IMR-90 (cell line): Measurements from ENCODE around the gene DIAPH1. TPM values are rescaled to one million over a fixed set of nuclear protein-coding genes. Genes with fewer than 3 reads are reported as not detected.

Experiments used
- ATAC-seq: fragments of 200-7000 bp; cut with Tn5 transposase; 2 replicates; pipeline ENCODE4 v1.9.1; 2020; ENCODE audit warnings: low read depth, mild to moderate bottlenecking, moderate library complexity
- BruUV-seq: library from RNA; stranded (reverse); fragments of 400-500 nt; replicated peaks from 2 replicates; lab custom pipeline; 2021; lab: Mats Ljungman, UMichigan
- CTCF ChIA-PET: fragments of 300-600 bp; formaldehyde crosslinking; extraction: SDS; loops from one replicate; lab custom pipeline; 2021; ENCODE audit warnings: antibody characterized with exemption; lab: Yijun Ruan, JAX
- POLR2A ChIA-PET: fragments of 300-600 bp; sonication (Branson Sonifier 250); formaldehyde crosslinking; loops from one replicate; lab custom pipeline; 2022; ENCODE audit warnings: antibody characterized with exemption; ENCODE audit not compliant: unreplicated experiment; lab: Charles Lee
- DNase-seq: peaks from one replicate; pipeline ENCODE4 v3.0.0; 2013
- H2AFZ ChIP-seq: replicated peaks from 2 replicates; pipeline ENCODE3; 2013; ENCODE audit warnings: low read length, mild to moderate bottlenecking; ENCODE audit not compliant: poor library complexity
- H2AK5ac ChIP-seq: 2 replicates; pipeline ENCODE4 v1.6.1; 2013; ENCODE audit warnings: low read depth, low read length, inconsistent platforms
- H2AK9ac ChIP-seq: replicated peaks from 2 replicates; pipeline ENCODE3; 2013; ENCODE audit warnings: mild to moderate bottlenecking, low read depth, low read length, moderate library complexity; ENCODE audit not compliant: poor library complexity
- H2BK120ac ChIP-seq: 2 replicates; pipeline ENCODE4 v1.6.1; 2013; ENCODE audit warnings: low read depth, low read length, inconsistent platforms
- H2BK15ac ChIP-seq: 3 replicates; pipeline ENCODE4 v1.6.1; 2013; ENCODE audit warnings: low read depth, low read length, inconsistent platforms
- H2BK20ac ChIP-seq: 2 replicates; pipeline ENCODE4 v1.6.1; 2013; ENCODE audit warnings: low read depth, mild to moderate bottlenecking, inconsistent platforms, low read length, moderate library complexity
- H2BK5ac ChIP-seq: 2 replicates; pipeline ENCODE4 v1.6.1; 2013; ENCODE audit warnings: mild to moderate bottlenecking, low read depth, low read length, inconsistent platforms; ENCODE audit not compliant: poor library complexity, severe bottlenecking
- H3K14ac ChIP-seq: replicated peaks from 2 replicates; pipeline ENCODE4 v1.6.1; 2013; ENCODE audit warnings: low read depth, low read length, inconsistent platforms
- H3K18ac ChIP-seq: 2 replicates; pipeline ENCODE4 v1.6.1; 2013; ENCODE audit warnings: low read depth, low read length, control low read depth
- H3K23ac ChIP-seq: 2 replicates; pipeline ENCODE4 v1.6.1; 2013; ENCODE audit warnings: low read depth, low read length, inconsistent platforms
- H3K27ac ChIP-seq: 2 replicates; pipeline ENCODE4 v1.5.1; 2013; ENCODE audit warnings: mild to moderate bottlenecking, control low read depth, low read length; ENCODE audit not compliant: insufficient read depth
- H3K27me3 ChIP-seq: 2 replicates; pipeline ENCODE4 v1.6.1; 2013; ENCODE audit warnings: low read length; ENCODE audit not compliant: control insufficient read depth, insufficient read depth
- H3K36me3 ChIP-seq: 2 replicates; pipeline ENCODE4 v1.6.1; 2013; ENCODE audit warnings: low read length, mixed read lengths; ENCODE audit not compliant: control insufficient read depth, insufficient read depth
- H3K4ac ChIP-seq: 2 replicates; pipeline ENCODE4 v1.6.1; 2013; ENCODE audit warnings: low read depth, low read length, inconsistent platforms
- H3K4me1 ChIP-seq: 2 replicates; pipeline ENCODE4 v1.6.1; 2013; ENCODE audit warnings: low read length, mixed read lengths; ENCODE audit not compliant: control insufficient read depth, insufficient read depth
- H3K4me2 ChIP-seq: 2 replicates; pipeline ENCODE4 v1.6.1; 2013; ENCODE audit warnings: low read depth, mild to moderate bottlenecking, control low read depth, low read length, moderate library complexity
- H3K4me3 ChIP-seq: 2 replicates; pipeline ENCODE4 v1.5.1; 2013; ENCODE audit warnings: low read depth, mild to moderate bottlenecking, control low read depth, low read length, moderate library complexity; ENCODE audit not compliant: insufficient read depth
- H3K56ac ChIP-seq: 2 replicates; pipeline ENCODE4 v1.6.1; 2013; ENCODE audit warnings: low read length, inconsistent platforms; ENCODE audit not compliant: insufficient read depth; ENCODE audit errors: extremely low read depth
- H3K79me1 ChIP-seq, 2 experiments: 2 replicates each; pipeline ENCODE4 v1.6.1; 2013; ENCODE audit warnings: low read length in 2 of 2, inconsistent platforms in 1 of 2, low read depth in 1 of 2
- H3K9ac ChIP-seq: 2 replicates; pipeline ENCODE4 v1.6.1; 2013; ENCODE audit warnings: low read depth, low read length, control low read depth
- H3K9me1 ChIP-seq: 2 replicates; pipeline ENCODE4 v1.6.1; 2013; ENCODE audit warnings: low read length, inconsistent platforms; ENCODE audit not compliant: insufficient read depth
- H3K9me3 ChIP-seq: 2 replicates; pipeline ENCODE4 v1.6.1; 2013; ENCODE audit warnings: low read length; ENCODE audit not compliant: control insufficient read depth, insufficient read depth
- H4K20me1 ChIP-seq: 2 replicates; pipeline ENCODE4 v1.6.1; 2013; ENCODE audit warnings: low read length, inconsistent platforms; ENCODE audit not compliant: insufficient read depth
- H4K5ac ChIP-seq: 2 replicates; pipeline ENCODE4 v1.6.1; 2013; ENCODE audit warnings: mild to moderate bottlenecking, low read depth, low read length, control low read depth
- H4K8ac ChIP-seq, 2 experiments: 2 replicates each; pipeline ENCODE4 v1.6.1; 2013; ENCODE audit warnings: low read depth in 2 of 2, low read length in 2 of 2, control low read depth in 1 of 2, inconsistent platforms in 1 of 2
- H4K91ac ChIP-seq: 2 replicates; pipeline ENCODE4 v1.6.1; 2013; ENCODE audit warnings: low read depth, low read length, inconsistent platforms; ENCODE audit not compliant: insufficient read depth
- BHLHE40 ChIP-seq: fragments of 150-350 bp; IDR thresholded peaks from 2 replicates; pipeline ENCODE4 v1.6.1; 2016; ENCODE audit warnings: mild to moderate bottlenecking, low read depth, low read length
- CHD1 ChIP-seq: IDR thresholded peaks from 2 replicates; pipeline ENCODE4 v1.6.1; 2012; ENCODE audit warnings: low read depth, low read length, improper control_type of control experiment
- CTCF ChIP-seq: conservative IDR thresholded peaks from 2 replicates; pipeline ENCODE4 v1.5.1; 2012; ENCODE audit warnings: mild to moderate bottlenecking, low read depth, low read length, improper control_type of control experiment
- FOS ChIP-seq: fragments of 150-350 bp; IDR thresholded peaks from 2 replicates; pipeline ENCODE4 v1.6.1; 2016; ENCODE audit warnings: low read depth, low read length
- MXI1 ChIP-seq: IDR thresholded peaks from 2 replicates; pipeline ENCODE4 v1.6.1; 2012; ENCODE audit warnings: low read depth, mild to moderate bottlenecking, low read length, moderate library complexity, borderline replicate concordance
- NFE2L2 ChIP-seq: fragments of 150-350 bp; IDR thresholded peaks from 2 replicates; pipeline ENCODE4 v1.6.1; 2016; ENCODE audit warnings: low read depth, mild to moderate bottlenecking, low read length
- RAD21 ChIP-seq: IDR thresholded peaks from 2 replicates; pipeline ENCODE4 v1.6.1; 2012; ENCODE audit warnings: low read length, improper control_type of control experiment
- RCOR1 ChIP-seq: IDR thresholded peaks from 2 replicates; pipeline ENCODE4 v1.6.1; 2012; ENCODE audit warnings: mild to moderate bottlenecking, low read length, improper control_type of control experiment; ENCODE audit not compliant: insufficient replicate concordance
- RFX5 ChIP-seq: IDR thresholded peaks from 2 replicates; pipeline ENCODE4 v1.8.0; 2012; ENCODE audit warnings: low read depth, mild to moderate bottlenecking, low read length, moderate library complexity
- SMC3 ChIP-seq: fragments of 150-350 bp; IDR thresholded peaks from 2 replicates; pipeline ENCODE4 v1.6.1; 2016; ENCODE audit warnings: low read depth, mild to moderate bottlenecking, antibody characterized with exemption, low read length, moderate library complexity
- USF2 ChIP-seq: fragments of 150-350 bp; IDR thresholded peaks from 2 replicates; pipeline ENCODE4 v1.6.1; 2017; ENCODE audit warnings: mild to moderate bottlenecking, antibody characterized with exemption, low read length, low read depth
- WGBS, 2 experiments: methylation state at CpG; one replicate each; pipeline versions ENCODE4 v1.1.5 to v1.1.7; 2013; ENCODE audit warnings: missing lambda C conversion rate in 2 of 2; ENCODE audit not compliant: insufficient read length in 1 of 2; ENCODE audit errors: extremely low coverage in 2 of 2; 5-methylcytosine and 5-hydroxymethylcytosine counted together
- dilution Hi-C: fragments of 300-500 bp; cut with HindIII; formaldehyde crosslinking; loops from one replicate; pipeline ENCODE4 v1.14.3; 2018; ENCODE audit warnings: low sequenced_read_pairs; ENCODE audit not compliant: unreplicated experiment
- in situ Hi-C: fragments of 300-500 bp; cut with MboI; formaldehyde crosslinking; loops from 3 replicates; pipeline ENCODE4 v1.14.3; 2019; ENCODE audit warnings: low sequenced_read_pairs, inconsistent platforms, mixed read lengths
- intact Hi-C: fragments of 100-400 bp; cut with micrococcal nuclease; formaldehyde crosslinking; loops from 2 replicates; pipeline ENCODE4 v1.10.0; 2022
- polyA plus RNA-seq, 3 experiments: library from polyadenylated mRNA; depleted of rRNA; stranded (reverse); fragments of >200 nt; gene quantifications; 2 replicates each; pipeline ENCODE4 v1.2.3, GENCODE V29; 2012; ENCODE audit warnings: low replicate concordance in 1 of 3
- total RNA-seq: library from RNA; depleted of rRNA; stranded (reverse); fragments of >200 nt; gene quantifications from 2 replicates; pipeline ENCODE4 v1.2.3, GENCODE V29; 2012
- TF ChIP-seq, protein P1 (sequence below): fragments of 150-350 bp; IDR thresholded peaks from 2 replicates; pipeline ENCODE4 v1.6.1; 2016; ENCODE audit warnings: low read depth, mild to moderate bottlenecking, low read length, moderate library complexity, borderline replicate concordance

DIAPH1 gene
- total and polyA plus RNA-seq, 2 of the 4 experiments (the other 2 are of a cell fraction), result 12.0 to 37.4 TPM

DNA sequence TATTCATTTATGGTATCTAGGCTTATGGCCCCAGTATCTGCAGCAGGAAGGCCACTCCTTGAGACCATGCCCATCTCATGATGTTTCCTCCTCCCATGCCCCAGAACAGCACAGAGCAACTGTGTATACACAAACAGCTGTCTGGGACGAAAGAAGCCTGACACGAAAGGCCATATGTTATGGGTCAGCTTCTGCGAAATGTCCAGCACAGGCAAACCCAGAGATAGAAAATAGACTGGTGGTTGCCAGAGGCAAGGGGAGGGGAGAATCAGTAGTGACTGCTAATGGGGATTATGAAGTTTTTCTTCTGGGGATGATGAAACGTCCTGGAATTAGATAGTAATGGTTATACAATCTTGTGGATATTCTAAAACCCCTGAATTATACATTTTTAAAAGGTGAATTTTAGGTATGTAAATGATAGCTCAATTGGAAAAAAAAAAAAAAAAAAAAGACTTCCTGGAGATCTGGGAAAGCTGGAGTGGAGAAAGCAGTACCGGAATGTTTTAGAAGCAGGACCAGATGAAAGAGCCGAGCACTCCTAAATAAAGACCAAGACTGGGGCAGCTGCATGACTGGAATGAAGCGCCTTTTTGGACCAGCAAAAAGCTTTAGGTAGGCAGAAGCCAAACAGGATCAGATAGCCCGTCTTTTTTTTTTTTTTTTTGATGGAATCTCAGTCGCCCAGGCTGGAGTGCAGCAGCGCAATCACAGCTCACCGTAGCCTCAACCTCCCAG is 100.8 kb downstream of the DIAPH1 start:
- POLR2A ChIA-PET, result interaction anchor here (0.5 to 0.6 kb wide), 2 partner anchors 31 to 50 kb away, joined by 3 to 8 read pairs; no protein-coding TSS in a partner anchor
- no peak overlapping the region for H2AFZ ChIP-seq
- no peaks in the 10 kb centered on the region for H3K9me3 ChIP-seq
- H3K4me1 ChIP-seq, result peaks cover 57% of the 10 kb centered on the region
- H2BK20ac ChIP-seq, result peak overlapping the region; percentile 47; the same call in 1 of the 2 replicates
- ATAC-seq, result peak; percentile 42
- H2AK9ac ChIP-seq, result peak overlapping the region; percentile 68
- H3K27me3 ChIP-seq, result no peaks in the 10 kb centered on the region
- H3K18ac ChIP-seq, result 0 out of 2 replicates have a peak overlapping the region, but pooled peaks have one; percentile 34
- H3K9ac ChIP-seq, result no peak overlapping the region; the same call in 1 of the 2 replicates
- DNase-seq, result peak; percentile 87
- in situ Hi-C loops, result no loop called here
- peak overlapping the region; percentile 15; the same call in 1 of the 2 replicates for H4K5ac ChIP-seq
- peak overlapping the region; percentile 77; the same call in 1 of the 2 replicates for H3K27ac ChIP-seq
- no peaks in the 10 kb centered on the region for H4K20me1 ChIP-seq
- peaks cover 37% of the 10 kb centered on the region for H3K9me1 ChIP-seq
- peak overlapping the region in 1 of 2 experiments; percentile 53; a peak in 1 of 4 replicates for H4K8ac ChIP-seq
- peak overlapping the region; percentile 9; the same call in 1 of the 2 replicates for H4K91ac ChIP-seq
- CTCF ChIA-PET, result interaction anchor here (0.6 to 1.8 kb wide), 6 partner anchors 27 to 767 kb away, joined by 3 to 7 read pairs (median 4); partner anchors contain the start of gene PCDHB14
- peak overlapping the region; percentile 34; the same call in 1 of the 2 replicates for H3K14ac ChIP-seq
- H3K56ac ChIP-seq, result no peak overlapping the region
- peak overlapping the region; percentile 74; the same call in 1 of the 2 replicates for H3K4ac ChIP-seq
- peaks cover 5% of the 10 kb centered on the region for H3K36me3 ChIP-seq
- H2AK5ac ChIP-seq, result peak overlapping the region; percentile 79
- intact Hi-C loops, result no loop called here
- 90% methylated on average over 2 of the region's 11 CpGs; no CpG with 5 or more reads in 1 of the 2 experiments for WGBS, 2 experiments
- BruUV-seq, result no TSS peak
- peak overlapping the region; percentile 6 for H2BK5ac ChIP-seq
- peak overlapping the region; percentile 25; the same call in 1 of the 2 replicates for H3K23ac ChIP-seq
- peak overlapping the region; percentile 56; the same call in 2 of the 3 replicates for H2BK15ac ChIP-seq
- dilution Hi-C loops, result no loop called here
- no peak overlapping the region for H3K4me2 ChIP-seq
- peaks cover 6 to 48% of the 10 kb centered on the region in 2 experiments; a peak in 3 of 4 replicates for H3K79me1 ChIP-seq
- H2BK120ac ChIP-seq, result peak overlapping the region; percentile 67
- no peak overlapping the region for H3K4me3 ChIP-seq
- TF ChIP-seq FOS (0 out of 2 replicates have a peak, but pooled peaks have one; percentile 12), RCOR1 (peak; percentile 58), RAD21 (no peak), RFX5 (peak; percentile 28; the same call in 1 of the 2 replicates), USF2 (no peak), MXI1 (no peak), NFE2L2 (no peak), CTCF (no peak), SMC3 (no peak), CHD1 (no peak), BHLHE40 (no peak)
- TF ChIP-seq, protein P1, sequence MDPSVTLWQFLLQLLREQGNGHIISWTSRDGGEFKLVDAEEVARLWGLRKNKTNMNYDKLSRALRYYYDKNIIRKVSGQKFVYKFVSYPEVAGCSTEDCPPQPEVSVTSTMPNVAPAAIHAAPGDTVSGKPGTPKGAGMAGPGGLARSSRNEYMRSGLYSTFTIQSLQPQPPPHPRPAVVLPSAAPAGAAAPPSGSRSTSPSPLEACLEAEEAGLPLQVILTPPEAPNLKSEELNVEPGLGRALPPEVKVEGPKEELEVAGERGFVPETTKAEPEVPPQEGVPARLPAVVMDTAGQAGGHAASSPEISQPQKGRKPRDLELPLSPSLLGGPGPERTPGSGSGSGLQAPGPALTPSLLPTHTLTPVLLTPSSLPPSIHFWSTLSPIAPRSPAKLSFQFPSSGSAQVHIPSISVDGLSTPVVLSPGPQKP, result no peak
